Transverse colon (tissue), 4 donors: ENCODE measurements around the gene CALY.
"Not testable (repeated sequence)": the region's sequence is repeated elsewhere in the genome, so short reads cannot be mapped to it uniquely, and the experiment has no call there.

Experiments used
- POLR2A ChIP-seq: fragments of 450-650 bp; IDR thresholded peaks from one replicate; pipeline ENCODE4 v1.6.1; 2016; ENCODE audit warnings: antibody characterized with exemption, mild to moderate bottlenecking, moderate library complexity
- POLR2AphosphoS5 ChIP-seq, 3 donors: sonication (generic); formaldehyde crosslinking; IDR thresholded peaks; one replicate each; pipeline ENCODE4 v1.6.1; 2016; ENCODE audit warnings: antibody characterized with exemption in 3 of 3
- TF ChIP-seq, protein P1 (sequence below), 5 experiments: fragments of 200-600 bp in 3 of 5; fragments of 450-650 bp in 2 of 5; sonication (generic) in 3 of 5; IDR thresholded peaks; 1 replicate in 2 of 5; 2 replicates in 3 of 5; pipeline ENCODE4 v1.5.1; 2016 to 2017; ENCODE audit warnings: antibody characterized with exemption in 5 of 5, inconsistent platforms in 3 of 5, mild to moderate bottlenecking in 2 of 5, moderate library complexity in 1 of 5

DNA sequence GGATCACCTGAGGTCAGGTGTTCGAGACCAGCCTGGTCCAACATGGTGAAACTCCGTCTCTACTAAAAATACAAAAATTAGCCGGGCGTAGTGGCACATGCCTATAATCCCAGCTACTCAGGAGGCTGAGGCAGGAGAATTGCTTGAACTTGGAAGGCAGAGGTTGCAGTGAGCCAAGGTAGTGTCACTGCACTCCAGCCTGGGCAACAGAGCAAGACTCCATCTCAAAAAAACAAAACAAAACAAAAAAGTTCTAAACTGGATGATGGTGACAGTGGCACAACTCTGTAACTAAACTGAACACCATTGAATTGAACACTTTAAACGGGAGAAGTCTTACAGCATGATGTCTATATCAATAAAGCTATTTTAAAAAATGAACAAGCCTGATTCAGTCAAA is 39.5 kb upstream of the CALY start:
- TF ChIP-seq, protein P1, sequence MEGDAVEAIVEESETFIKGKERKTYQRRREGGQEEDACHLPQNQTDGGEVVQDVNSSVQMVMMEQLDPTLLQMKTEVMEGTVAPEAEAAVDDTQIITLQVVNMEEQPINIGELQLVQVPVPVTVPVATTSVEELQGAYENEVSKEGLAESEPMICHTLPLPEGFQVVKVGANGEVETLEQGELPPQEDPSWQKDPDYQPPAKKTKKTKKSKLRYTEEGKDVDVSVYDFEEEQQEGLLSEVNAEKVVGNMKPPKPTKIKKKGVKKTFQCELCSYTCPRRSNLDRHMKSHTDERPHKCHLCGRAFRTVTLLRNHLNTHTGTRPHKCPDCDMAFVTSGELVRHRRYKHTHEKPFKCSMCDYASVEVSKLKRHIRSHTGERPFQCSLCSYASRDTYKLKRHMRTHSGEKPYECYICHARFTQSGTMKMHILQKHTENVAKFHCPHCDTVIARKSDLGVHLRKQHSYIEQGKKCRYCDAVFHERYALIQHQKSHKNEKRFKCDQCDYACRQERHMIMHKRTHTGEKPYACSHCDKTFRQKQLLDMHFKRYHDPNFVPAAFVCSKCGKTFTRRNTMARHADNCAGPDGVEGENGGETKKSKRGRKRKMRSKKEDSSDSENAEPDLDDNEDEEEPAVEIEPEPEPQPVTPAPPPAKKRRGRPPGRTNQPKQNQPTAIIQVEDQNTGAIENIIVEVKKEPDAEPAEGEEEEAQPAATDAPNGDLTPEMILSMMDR (IDR thresholded peaks at IDR 0.05) = not testable (repeated sequence)
- TF ChIP-seq POLR2A; POLR2AphosphoS5 (IDR thresholded peaks at IDR 0.05): not testable (repeated sequence)
